K562 (cell line): ENCODE measurements around the gene RBM12. TPM values are rescaled to one million over a fixed set of nuclear protein-coding genes. Genes with fewer than 3 reads are reported as not detected.

Experiments
- E2F3 ChIP-seq: fragments of 250-450 bp; sonication (Bioruptor Pico); IDR thresholded peaks from 2 replicates; pipeline ENCODE4 v1.4.0; 2020; ENCODE audit warnings: mild to moderate bottlenecking
- GATAD2A ChIP-seq: fragments of 450-650 bp; IDR thresholded peaks from 2 replicates; pipeline ENCODE4 v1.6.1; 2017
- ILK ChIP-seq: fragments of 450-650 bp; IDR thresholded peaks from 2 replicates; pipeline ENCODE4 v1.6.1; 2016; ENCODE audit warnings: missing genetic modification characterization, low read depth, mild to moderate bottlenecking, missing compliant biosample characterization, moderate library complexity, borderline replicate concordance
- POLR2AphosphoS5 ChIP-seq: IDR thresholded peaks from 2 replicates; pipeline ENCODE4 v1.6.1; 2011; ENCODE audit warnings: mild to moderate bottlenecking, low read depth, low read length, moderate library complexity; ENCODE audit not compliant: control insufficient read depth, insufficient read depth
- RBM14 ChIP-seq: fragments of 200-400 bp; formaldehyde crosslinking; IDR thresholded peaks from 2 replicates; pipeline ENCODE4 v1.6.1; 2018; ENCODE audit warnings: low read depth, mild to moderate bottlenecking, low read length, moderate library complexity, borderline replicate concordance; ENCODE audit not compliant: insufficient read depth
- RCOR1 ChIP-seq, 2 experiments: IDR thresholded peaks; 2 replicates each; pipeline ENCODE4 v1.6.1; 2012; ENCODE audit warnings: low read depth in 2 of 2, low read length in 2 of 2, borderline replicate concordance in 1 of 2, improper control_type of control experiment in 1 of 2
- SIN3A ChIP-seq, 2 experiments: fragments of 150-350 bp in 1 of 2; IDR thresholded peaks; 2 replicates each; pipeline ENCODE4 v1.6.1; 2011 to 2016; ENCODE audit warnings: borderline replicate concordance in 2 of 2, low read depth in 2 of 2, low read length in 2 of 2, mild to moderate bottlenecking in 2 of 2, moderate library complexity in 2 of 2; ENCODE audit not compliant: control insufficient read depth in 1 of 2
- ZFP1 ChIP-seq: fragments of 450-650 bp; formaldehyde crosslinking; IDR thresholded peaks from 2 replicates; pipeline ENCODE4 v1.4.0; 2020; ENCODE audit warnings: mild to moderate bottlenecking, mixed read lengths
- ZFPM2 ChIP-seq: fragments of 250-450 bp; sonication (Bioruptor Pico); IDR thresholded peaks from 2 replicates; pipeline ENCODE4 v1.5.1; 2022; ENCODE audit warnings: mild to moderate bottlenecking
- ZNF212 ChIP-seq: fragments of 450-650 bp; formaldehyde crosslinking; IDR thresholded peaks from 2 replicates; pipeline ENCODE4 v1.4.0; 2020; ENCODE audit warnings: mild to moderate bottlenecking
- ZNF282 ChIP-seq: sonication (generic); formaldehyde crosslinking; IDR thresholded peaks from 2 replicates; pipeline ENCODE4 v1.8.1; 2023; ENCODE audit warnings: missing genetic modification reagents
- polyA plus RNA-seq, 8 experiments: library from polyadenylated mRNA; depleted of rRNA in 4 of 8; stranded (reverse) in 5 of 8; unstranded in 3 of 8; fragments of >200 nt; fragmentation: Nextera tagmentation in 2 of 8; fragmentation: Illumina TruSeq in 1 of 8; extraction: Ambion mirVana in 2 of 8; extraction: Trizol in 1 of 8; gene quantifications; 2 replicates each; pipeline versions ENCODE4 v1.2.1 to v1.2.3, GENCODE V29; 2011 to 2014; ENCODE audit warnings: inconsistent platforms in 1 of 8, missing spikeins in 1 of 8
- total RNA-seq, 7 experiments: library from RNA; depleted of rRNA in 6 of 7; stranded (reverse); fragments of >200 nt in 6 of 7; fragmentation: Illumina TruSeq in 2 of 7; extraction: Trizol in 2 of 7; gene quantifications; 2 replicates each; pipeline versions ENCODE4 v1.2.1 to v1.2.3, GENCODE V29; 2011 to 2021; ENCODE audit warnings: low replicate concordance in 1 of 7
- TF ChIP-seq, protein P1 (sequence below): fragments of 250-450 bp; sonication (Bioruptor Pico); IDR thresholded peaks from 2 replicates; pipeline ENCODE4 v1.5.0; 2021; ENCODE audit warnings: mild to moderate bottlenecking, moderate library complexity
- TF ChIP-seq, protein P2 (sequence below): fragments of 450-650 bp; formaldehyde crosslinking; IDR thresholded peaks from 2 replicates; pipeline ENCODE4 v1.4.0; 2020; ENCODE audit warnings: mild to moderate bottlenecking, mixed read lengths
- TF ChIP-seq, protein P3 (sequence below): fragments of 150-350 bp; conservative IDR thresholded peaks from 2 replicates; pipeline ENCODE4 v1.6.1; 2014; ENCODE audit warnings: low read length
- TF ChIP-seq, protein P4 (sequence below): fragments of 250-450 bp; sonication (Bioruptor Pico); IDR thresholded peaks from 2 replicates; pipeline ENCODE4 v1.4.0; 2020; ENCODE audit warnings: borderline replicate concordance

Gene RBM12
- total and polyA plus RNA-seq, 9 of the 15 experiments (the other 6 are each of a cell fraction or from before 2014, with no cell fraction given): 5.0 to 162 (median 73.3) TPM

DNA sequence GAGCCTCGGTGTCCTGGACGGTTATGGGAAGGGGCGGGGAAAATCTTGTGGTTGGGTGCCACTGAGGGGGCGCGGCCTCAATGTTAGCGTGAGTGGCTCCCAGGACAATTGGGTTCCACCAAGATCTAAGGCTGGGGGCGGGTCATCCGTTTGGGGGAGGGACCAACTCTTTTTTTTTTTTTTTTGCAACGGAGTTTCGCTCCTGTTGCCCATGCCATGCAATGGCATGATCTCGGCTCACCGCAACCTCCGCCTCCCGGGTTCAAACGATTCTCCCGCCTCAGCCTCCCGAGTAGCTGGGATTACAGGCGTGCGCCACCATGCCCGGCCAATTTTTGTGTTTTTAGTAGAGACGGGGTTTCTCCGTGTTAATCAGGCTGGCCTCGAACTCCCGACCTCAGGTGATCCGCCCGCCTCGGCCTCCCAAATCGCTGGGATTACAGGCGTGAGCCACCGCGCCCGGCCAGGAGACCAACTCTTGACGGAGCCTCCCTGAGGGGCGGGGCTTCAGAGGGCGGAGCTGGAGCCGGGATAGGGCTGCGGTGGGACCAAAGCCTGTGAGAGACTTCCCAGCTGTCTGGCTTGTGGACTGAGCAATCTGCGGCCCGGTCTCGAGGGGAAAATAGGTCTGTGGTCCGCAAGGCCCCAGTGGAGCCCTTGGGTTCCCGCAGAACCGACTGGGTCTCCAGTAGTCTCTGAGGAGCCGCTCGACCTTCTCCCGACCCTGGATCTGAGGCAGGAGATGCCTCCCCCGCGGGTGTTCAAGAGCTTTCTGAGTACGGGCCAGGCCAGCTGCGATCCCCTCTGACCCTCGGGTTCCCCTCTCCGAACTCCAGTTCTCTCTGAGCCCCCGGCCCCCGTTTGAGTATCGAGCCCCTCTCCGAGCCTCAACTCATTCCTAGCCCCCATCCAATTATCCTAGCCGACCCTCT is 48.0 kb downstream of the RBM12 start (continued):
- TF ChIP-seq, protein P1, sequence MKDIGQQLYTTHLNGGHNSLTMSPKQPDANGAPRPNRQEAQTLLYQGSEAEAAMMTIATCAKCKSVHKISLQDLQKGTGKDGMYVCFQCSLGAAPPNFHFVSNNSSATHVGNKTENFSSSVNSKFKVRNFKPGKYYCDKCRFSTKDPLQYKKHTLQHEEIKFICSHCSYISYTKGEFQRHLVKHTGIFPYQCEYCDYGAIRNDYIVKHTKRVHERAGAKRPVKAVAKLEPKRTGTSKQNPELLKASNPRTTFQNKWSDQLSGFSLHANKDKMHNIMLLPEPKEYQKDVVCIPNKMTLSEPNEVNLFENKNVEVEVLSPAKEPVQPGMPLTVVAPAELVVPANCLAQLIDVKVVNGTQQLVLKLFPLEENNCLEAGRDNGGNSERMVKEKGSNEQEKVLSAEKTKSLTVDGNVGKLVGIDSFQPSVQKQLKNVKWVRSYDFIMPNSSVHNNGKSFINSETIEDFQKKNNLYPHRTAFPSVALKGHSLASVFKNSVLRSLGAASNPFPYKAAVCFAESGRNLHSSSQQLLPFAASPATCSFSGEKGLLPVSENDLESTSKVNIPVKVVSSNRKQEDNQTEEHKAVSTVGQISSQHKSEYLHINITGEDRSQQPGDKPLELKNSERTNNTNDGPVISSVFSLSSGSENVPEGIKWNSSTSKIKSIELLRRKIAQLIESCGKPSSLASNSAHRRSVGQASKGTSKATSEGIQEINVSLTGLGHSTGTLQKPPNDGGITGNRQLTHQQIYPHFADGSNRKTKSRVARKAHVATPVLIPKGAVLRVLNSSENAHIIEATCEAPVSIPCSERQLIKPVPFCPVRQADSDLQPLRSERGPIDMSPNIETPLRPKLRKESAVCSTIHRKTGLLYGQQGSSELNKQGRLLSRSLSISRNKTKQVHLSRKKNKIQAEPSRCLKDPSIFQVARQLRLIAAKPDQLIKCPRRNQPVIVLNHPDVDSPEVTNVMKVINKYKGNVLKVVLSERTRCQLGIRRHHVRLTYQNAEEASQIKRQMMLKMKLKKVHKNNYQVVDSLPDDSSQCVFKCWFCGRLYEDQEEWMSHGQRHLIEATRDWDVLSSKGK (CRISPR knock-in tag): no peak
- TF ChIP-seq, protein P2, sequence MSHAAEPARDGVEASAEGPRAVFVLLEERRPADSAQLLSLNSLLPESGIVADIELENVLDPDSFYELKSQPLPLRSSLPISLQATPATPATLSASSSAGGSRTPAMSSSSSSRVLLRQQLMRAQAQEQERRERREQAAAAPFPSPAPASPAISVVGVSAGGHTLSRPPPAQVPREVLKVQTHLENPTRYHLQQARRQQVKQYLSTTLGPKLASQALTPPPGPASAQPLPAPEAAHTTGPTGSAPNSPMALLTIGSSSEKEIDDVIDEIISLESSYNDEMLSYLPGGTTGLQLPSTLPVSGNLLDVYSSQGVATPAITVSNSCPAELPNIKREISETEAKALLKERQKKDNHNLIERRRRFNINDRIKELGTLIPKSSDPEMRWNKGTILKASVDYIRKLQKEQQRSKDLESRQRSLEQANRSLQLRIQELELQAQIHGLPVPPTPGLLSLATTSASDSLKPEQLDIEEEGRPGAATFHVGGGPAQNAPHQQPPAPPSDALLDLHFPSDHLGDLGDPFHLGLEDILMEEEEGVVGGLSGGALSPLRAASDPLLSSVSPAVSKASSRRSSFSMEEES: no peak
- TF ChIP-seq ILK (tag) (no peak), ZNF212 (CRISPR knock-in tag) (no peak), ZFPM2 (CRISPR knock-in tag) (no peak), SIN3A (IDR thresholded peaks at IDR 0.05; ENCODE audit: borderline replicate concordance in 2 of 2, control insufficient read depth in 1 of 2, low read depth in 2 of 2, low read length in 2 of 2) (peak in 1 of 2 experiments; percentile 65; a peak in 1 of 4 replicates), RBM14 (no peak), E2F3 (CRISPR knock-in tag) (no peak), ZFP1 (CRISPR knock-in tag) (no peak), GATAD2A (no peak), POLR2AphosphoS5 (0 out of 2 replicates have a peak, but pooled peaks have one; percentile 43), RCOR1 (IDR thresholded peaks at IDR 0.05; ENCODE audit: borderline replicate concordance in 1 of 2, low read depth in 2 of 2, low read length in 2 of 2) (no peak), ZNF282 (CRISPR knock-in tag) (no peak)
- TF ChIP-seq, protein P3, sequence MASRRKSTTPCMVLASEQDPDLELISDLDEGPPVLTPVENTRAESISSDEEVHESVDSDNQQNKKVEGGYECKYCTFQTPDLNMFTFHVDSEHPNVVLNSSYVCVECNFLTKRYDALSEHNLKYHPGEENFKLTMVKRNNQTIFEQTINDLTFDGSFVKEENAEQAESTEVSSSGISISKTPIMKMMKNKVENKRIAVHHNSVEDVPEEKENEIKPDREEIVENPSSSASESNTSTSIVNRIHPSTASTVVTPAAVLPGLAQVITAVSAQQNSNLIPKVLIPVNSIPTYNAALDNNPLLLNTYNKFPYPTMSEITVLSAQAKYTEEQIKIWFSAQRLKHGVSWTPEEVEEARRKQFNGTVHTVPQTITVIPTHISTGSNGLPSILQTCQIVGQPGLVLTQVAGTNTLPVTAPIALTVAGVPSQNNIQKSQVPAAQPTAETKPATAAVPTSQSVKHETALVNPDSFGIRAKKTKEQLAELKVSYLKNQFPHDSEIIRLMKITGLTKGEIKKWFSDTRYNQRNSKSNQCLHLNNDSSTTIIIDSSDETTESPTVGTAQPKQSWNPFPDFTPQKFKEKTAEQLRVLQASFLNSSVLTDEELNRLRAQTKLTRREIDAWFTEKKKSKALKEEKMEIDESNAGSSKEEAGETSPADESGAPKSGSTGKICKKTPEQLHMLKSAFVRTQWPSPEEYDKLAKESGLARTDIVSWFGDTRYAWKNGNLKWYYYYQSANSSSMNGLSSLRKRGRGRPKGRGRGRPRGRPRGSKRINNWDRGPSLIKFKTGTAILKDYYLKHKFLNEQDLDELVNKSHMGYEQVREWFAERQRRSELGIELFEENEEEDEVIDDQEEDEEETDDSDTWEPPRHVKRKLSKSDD: no peak
- TF ChIP-seq, protein P4, sequence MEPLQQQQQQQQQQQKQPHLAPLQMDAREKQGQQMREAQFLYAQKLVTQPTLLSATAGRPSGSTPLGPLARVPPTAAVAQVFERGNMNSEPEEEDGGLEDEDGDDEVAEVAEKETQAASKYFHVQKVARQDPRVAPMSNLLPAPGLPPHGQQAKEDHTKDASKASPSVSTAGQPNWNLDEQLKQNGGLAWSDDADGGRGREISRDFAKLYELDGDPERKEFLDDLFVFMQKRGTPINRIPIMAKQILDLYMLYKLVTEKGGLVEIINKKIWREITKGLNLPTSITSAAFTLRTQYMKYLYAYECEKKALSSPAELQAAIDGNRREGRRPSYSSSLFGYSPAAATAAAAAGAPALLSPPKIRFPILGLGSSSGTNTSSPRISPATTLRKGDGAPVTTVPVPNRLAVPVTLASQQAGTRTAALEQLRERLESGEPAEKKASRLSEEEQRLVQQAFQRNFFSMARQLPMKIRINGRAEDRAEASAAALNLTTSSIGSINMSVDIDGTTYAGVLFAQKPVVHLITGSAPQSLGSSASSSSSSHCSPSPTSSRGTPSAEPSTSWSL (CRISPR knock-in tag): no peak
